HG03571 (cell line): ENCODE measurements around the gene MXD1.

Experiments
- ATAC-seq: cut with Tn5 transposase; IDR thresholded peaks from one replicate; pipeline ENCODE4 v1.9.1; 2021; ENCODE audit not compliant: unreplicated experiment

The MXD1 gene

GRCh38 chr2:69952336-69953115 is 37.6 kb downstream of the MXD1 start:
- ATAC-seq: no peak

GRCh38 chr2:69954084-69954483 is 39.2 kb downstream of the MXD1 start:
- ATAC-seq: no peak

- ATAC-seq: no peak
Measured at GRCh38 chr2:69955029-69955428, 40.1 kb downstream of the MXD1 start.

- ATAC-seq: no peak
Measured at GRCh38 chr2:69956475-69956979, 41.6 kb downstream of the MXD1 start.

- no peak for ATAC-seq
Measured at GRCh38 chr2:69957965-69958364, 43.1 kb downstream of the MXD1 start.

GRCh38 chr2:69958480-69958879 is 43.6 kb downstream of the MXD1 start:
- ATAC-seq: no peak

GRCh38 chr2:69959425-69959824 is 44.5 kb downstream of the MXD1 start:
- ATAC-seq: no peak

GRCh38 chr2:69960821-69961220 is 45.9 kb downstream of the MXD1 start:
- no peak for ATAC-seq

- ATAC-seq: no peak
Measured at GRCh38 chr2:69961496-69961895, 46.6 kb downstream of the MXD1 start, which contains the start of gene ASPRV1. TSS of gene ASPRV1 (minus strand) at chr2:69961631. CDS start at chr2:69961436, 195 bp downstream.

GRCh38 chr2:69962986-69963730 is 48.2 kb downstream of the MXD1 start:
- no peak for ATAC-seq

- ATAC-seq: no peak
Measured at GRCh38 chr2:69964353-69964841, 49.5 kb downstream of the MXD1 start.

- ATAC-seq: no peak
Measured at GRCh38 chr2:69965756-69966445, 51.0 kb downstream of the MXD1 start.

- ATAC-seq: no peak
Measured at GRCh38 chr2:69966496-69966895, 51.6 kb downstream of the MXD1 start.

- ATAC-seq: no peak
Measured at GRCh38 chr2:69968609-69969008, 53.7 kb downstream of the MXD1 start.

GRCh38 chr2:69969126-69969983 is 54.4 kb downstream of the MXD1 start:
- no peak for ATAC-seq

- no peak for ATAC-seq
Measured at GRCh38 chr2:69969991-69970390, 55.1 kb downstream of the MXD1 start.

GRCh38 chr2:69972822-69973221 is 57.9 kb downstream of the MXD1 start:
- ATAC-seq: no peak

- no peak for ATAC-seq
Measured at GRCh38 chr2:69973335-69973735, 58.4 kb downstream of the MXD1 start.

- ATAC-seq: no peak
Measured at GRCh38 chr2:69975136-69975852, 60.4 kb downstream of the MXD1 start.
